Astrocyte (in vitro differentiated cells and primary cell): ENCODE results near the gene SSTR4.

Experiments used
- EZH2 ChIP-seq: IDR thresholded peaks from 2 replicates; pipeline ENCODE4 v1.6.1; 2012; ENCODE audit warnings: mild to moderate bottlenecking, low read length, inconsistent platforms; ENCODE audit not compliant: insufficient read depth
- TF ChIP-seq, protein P1 (sequence below): IDR thresholded peaks from 2 replicates; pipeline ENCODE4 v1.5.1; 2011; ENCODE audit warnings: low read depth, mild to moderate bottlenecking, inconsistent platforms, low read length, moderate library complexity; ENCODE audit not compliant: insufficient read depth

DNA sequence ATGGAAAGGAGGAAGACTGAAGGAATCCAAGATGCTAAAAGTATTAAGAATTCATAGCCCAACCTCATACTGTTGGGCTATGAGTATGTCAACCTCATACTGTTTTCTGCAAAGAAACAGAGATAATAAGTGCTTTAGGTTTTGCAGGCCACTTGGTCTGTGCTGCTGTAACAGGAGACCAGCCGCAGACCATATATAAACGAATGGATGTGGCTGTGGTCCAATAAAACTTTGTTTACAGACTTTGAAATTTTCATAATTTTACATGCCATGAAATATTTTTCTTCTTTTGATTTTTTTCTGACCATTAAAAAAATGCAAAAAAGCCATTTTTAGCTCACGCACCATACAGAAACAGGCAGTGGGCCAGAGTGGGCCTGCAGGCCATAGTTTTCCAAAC, 28.1 kb downstream of the SSTR4 start:
- TF ChIP-seq, protein P1, sequence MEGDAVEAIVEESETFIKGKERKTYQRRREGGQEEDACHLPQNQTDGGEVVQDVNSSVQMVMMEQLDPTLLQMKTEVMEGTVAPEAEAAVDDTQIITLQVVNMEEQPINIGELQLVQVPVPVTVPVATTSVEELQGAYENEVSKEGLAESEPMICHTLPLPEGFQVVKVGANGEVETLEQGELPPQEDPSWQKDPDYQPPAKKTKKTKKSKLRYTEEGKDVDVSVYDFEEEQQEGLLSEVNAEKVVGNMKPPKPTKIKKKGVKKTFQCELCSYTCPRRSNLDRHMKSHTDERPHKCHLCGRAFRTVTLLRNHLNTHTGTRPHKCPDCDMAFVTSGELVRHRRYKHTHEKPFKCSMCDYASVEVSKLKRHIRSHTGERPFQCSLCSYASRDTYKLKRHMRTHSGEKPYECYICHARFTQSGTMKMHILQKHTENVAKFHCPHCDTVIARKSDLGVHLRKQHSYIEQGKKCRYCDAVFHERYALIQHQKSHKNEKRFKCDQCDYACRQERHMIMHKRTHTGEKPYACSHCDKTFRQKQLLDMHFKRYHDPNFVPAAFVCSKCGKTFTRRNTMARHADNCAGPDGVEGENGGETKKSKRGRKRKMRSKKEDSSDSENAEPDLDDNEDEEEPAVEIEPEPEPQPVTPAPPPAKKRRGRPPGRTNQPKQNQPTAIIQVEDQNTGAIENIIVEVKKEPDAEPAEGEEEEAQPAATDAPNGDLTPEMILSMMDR, result no peak
- TF ChIP-seq EZH2, result no peak
